ENCODE data around the gene CLMN. TPM values are rescaled to one million over a fixed set of nuclear protein-coding genes. Genes with fewer than 3 reads are reported as not detected.

The CLMN gene
- total and polyA plus RNA-seq, 9 of the 15 experiments (the other 6 are each of a cell fraction or from before 2014, with no cell fraction given) = 0.01 to 0.18 (median 0.07) TPM; not detected in 4

- TF ChIP-seq ZNF512 (tag; IDR thresholded peaks at IDR 0.05) = no peak
- no peak for TF ChIP-seq ZNF239 (CRISPR knock-in tag; IDR thresholded peaks at IDR 0.05)
- no peak for TF ChIP-seq KDM4B (IDR thresholded peaks at IDR 0.05; ENCODE audit: borderline replicate concordance in 2 of 2, low read depth in 1 of 2)
- TF ChIP-seq ZNF778 (CRISPR knock-in tag; IDR thresholded peaks at IDR 0.05) = no peak
- no peak for TF ChIP-seq ID3 (CRISPR knock-in tag; IDR thresholded peaks at IDR 0.05)
- TF ChIP-seq ID3 (tag; IDR thresholded peaks at IDR 0.05) = no peak
- no peak for TF ChIP-seq XRCC3 (IDR thresholded peaks at IDR 0.05)
- TF ChIP-seq ZNF449 (CRISPR knock-in tag; IDR thresholded peaks at IDR 0.05) = no peak
- TF ChIP-seq, protein P1, sequence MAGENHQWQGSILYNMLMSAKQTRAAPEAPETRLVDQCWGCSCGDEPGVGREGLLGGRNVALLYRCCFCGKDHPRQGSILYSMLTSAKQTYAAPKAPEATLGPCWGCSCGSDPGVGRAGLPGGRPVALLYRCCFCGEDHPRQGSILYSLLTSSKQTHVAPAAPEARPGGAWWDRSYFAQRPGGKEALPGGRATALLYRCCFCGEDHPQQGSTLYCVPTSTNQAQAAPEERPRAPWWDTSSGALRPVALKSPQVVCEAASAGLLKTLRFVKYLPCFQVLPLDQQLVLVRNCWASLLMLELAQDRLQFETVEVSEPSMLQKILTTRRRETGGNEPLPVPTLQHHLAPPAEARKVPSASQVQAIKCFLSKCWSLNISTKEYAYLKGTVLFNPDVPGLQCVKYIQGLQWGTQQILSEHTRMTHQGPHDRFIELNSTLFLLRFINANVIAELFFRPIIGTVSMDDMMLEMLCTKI (IDR thresholded peaks at IDR 0.05; ENCODE audit: partially characterized antibody) = no peak
- TF ChIP-seq SMAD4 (CRISPR knock-in tag; conservative IDR thresholded peaks at IDR 0.05) = no peak
- TF ChIP-seq L3MBTL2 (IDR thresholded peaks at IDR 0.05) = no peak
- no peak for TF ChIP-seq COPS2 (conservative IDR thresholded peaks at IDR 0.05)
- TF ChIP-seq GTF2F1 (IDR thresholded peaks at IDR 0.05; ENCODE audit: low read depth, low read length) = no peak
Measured at GRCh38 chr14:95335071-95335470, 15.4 kb upstream of the CLMN start (continued).

Data from K562 (cell line).